ENCODE results near the gene ITPR1.

DNA sequence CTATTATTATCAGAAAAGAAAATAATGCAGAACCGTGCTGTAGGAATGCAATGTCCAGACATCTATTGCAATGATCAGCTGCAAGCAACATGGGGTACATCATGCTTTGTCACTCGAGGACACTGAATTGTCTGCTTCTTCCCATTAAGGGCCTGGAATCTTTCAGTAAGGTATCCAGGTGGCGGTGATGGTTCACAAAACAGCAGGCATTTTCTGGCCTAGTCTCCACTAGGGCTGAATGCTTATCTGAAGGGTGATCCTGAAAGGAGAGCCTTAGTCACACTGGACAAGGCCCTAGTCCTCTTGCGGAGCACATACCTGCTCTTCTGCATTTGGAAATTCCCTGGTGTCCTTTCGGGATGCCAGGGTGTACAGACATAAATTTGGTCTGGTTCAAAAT lies 21.2 kb downstream of the ITPR1 start:
- TF ChIP-seq ZNF501 (tag by site-specific recombination; IDR thresholded peaks at IDR 0.05) = no peak
- TF ChIP-seq, protein P1, sequence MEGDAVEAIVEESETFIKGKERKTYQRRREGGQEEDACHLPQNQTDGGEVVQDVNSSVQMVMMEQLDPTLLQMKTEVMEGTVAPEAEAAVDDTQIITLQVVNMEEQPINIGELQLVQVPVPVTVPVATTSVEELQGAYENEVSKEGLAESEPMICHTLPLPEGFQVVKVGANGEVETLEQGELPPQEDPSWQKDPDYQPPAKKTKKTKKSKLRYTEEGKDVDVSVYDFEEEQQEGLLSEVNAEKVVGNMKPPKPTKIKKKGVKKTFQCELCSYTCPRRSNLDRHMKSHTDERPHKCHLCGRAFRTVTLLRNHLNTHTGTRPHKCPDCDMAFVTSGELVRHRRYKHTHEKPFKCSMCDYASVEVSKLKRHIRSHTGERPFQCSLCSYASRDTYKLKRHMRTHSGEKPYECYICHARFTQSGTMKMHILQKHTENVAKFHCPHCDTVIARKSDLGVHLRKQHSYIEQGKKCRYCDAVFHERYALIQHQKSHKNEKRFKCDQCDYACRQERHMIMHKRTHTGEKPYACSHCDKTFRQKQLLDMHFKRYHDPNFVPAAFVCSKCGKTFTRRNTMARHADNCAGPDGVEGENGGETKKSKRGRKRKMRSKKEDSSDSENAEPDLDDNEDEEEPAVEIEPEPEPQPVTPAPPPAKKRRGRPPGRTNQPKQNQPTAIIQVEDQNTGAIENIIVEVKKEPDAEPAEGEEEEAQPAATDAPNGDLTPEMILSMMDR (tag by site-specific recombination; IDR thresholded peaks at IDR 0.05) = no peak
- no peak for TF ChIP-seq ZFP3 (tag by site-specific recombination; IDR thresholded peaks at IDR 0.05; ENCODE audit: low read depth)
- TF ChIP-seq, protein P2, sequence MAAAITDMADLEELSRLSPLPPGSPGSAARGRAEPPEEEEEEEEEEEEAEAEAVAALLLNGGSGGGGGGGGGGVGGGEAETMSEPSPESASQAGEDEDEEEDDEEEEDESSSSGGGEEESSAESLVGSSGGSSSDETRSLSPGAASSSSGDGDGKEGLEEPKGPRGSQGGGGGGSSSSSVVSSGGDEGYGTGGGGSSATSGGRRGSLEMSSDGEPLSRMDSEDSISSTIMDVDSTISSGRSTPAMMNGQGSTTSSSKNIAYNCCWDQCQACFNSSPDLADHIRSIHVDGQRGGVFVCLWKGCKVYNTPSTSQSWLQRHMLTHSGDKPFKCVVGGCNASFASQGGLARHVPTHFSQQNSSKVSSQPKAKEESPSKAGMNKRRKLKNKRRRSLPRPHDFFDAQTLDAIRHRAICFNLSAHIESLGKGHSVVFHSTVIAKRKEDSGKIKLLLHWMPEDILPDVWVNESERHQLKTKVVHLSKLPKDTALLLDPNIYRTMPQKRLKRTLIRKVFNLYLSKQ (tag by site-specific recombination; IDR thresholded peaks at IDR 0.05; ENCODE audit: borderline replicate concordance) = no peak
- TF ChIP-seq, protein P3, sequence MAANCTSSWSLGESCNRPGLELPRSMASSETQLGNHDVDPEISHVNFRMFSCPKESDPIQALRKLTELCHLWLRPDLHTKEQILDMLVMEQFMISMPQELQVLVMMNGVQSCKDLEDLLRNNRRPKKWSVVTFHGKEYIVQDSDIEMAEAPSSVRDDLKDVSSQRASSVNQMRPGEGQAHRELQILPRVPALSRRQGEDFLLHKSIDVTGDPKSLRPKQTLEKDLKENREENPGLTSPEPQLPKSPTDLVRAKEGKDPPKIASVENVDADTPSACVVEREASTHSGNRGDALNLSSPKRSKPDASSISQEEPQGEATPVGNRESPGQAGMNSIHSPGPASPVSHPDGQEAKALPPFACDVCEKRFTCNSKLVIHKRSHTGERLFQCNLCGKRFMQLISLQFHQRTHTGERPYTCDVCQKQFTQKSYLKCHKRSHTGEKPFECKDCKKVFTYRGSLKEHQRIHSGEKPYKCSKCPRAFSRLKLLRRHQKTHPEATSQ (tag by site-specific recombination; IDR thresholded peaks at IDR 0.05) = no peak
- TF ChIP-seq, protein P4, sequence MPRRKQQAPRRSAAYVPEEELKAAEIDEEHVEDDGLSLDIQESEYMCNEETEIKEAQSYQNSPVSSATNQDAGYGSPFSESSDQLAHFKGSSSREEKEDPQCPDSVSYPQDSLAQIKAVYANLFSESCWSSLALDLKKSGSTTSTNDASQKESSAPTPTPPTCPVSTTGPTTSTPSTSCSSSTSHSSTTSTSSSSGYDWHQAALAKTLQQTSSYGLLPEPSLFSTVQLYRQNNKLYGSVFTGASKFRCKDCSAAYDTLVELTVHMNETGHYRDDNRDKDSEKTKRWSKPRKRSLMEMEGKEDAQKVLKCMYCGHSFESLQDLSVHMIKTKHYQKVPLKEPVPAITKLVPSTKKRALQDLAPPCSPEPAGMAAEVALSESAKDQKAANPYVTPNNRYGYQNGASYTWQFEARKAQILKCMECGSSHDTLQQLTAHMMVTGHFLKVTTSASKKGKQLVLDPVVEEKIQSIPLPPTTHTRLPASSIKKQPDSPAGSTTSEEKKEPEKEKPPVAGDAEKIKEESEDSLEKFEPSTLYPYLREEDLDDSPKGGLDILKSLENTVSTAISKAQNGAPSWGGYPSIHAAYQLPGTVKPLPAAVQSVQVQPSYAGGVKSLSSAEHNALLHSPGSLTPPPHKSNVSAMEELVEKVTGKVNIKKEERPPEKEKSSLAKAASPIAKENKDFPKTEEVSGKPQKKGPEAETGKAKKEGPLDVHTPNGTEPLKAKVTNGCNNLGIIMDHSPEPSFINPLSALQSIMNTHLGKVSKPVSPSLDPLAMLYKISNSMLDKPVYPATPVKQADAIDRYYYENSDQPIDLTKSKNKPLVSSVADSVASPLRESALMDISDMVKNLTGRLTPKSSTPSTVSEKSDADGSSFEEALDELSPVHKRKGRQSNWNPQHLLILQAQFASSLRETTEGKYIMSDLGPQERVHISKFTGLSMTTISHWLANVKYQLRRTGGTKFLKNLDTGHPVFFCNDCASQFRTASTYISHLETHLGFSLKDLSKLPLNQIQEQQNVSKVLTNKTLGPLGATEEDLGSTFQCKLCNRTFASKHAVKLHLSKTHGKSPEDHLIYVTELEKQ (tag by site-specific recombination; IDR thresholded peaks at IDR 0.05; ENCODE audit: borderline replicate concordance) = no peak
- no peak for TF ChIP-seq TCF7L2 (IDR thresholded peaks at IDR 0.05; ENCODE audit: borderline replicate concordance, low read depth, low read length)

Data from HEK293 (cell line).